Activated CD4-positive, alpha-beta T cell treated with anti-CD3 and anti-CD28 coated beads for 48 hours (primary cell): ENCODE measurements around the gene WDR17.
"Not testable (repeated sequence)": the region's sequence is repeated elsewhere in the genome, so short reads cannot be mapped to it uniquely, and the experiment has no call there.

ENCODE experiments used
- DNase-seq: peaks from one replicate; pipeline ENCODE4 v3.0.0-alpha.2; 2020

The WDR17 gene

DNA sequence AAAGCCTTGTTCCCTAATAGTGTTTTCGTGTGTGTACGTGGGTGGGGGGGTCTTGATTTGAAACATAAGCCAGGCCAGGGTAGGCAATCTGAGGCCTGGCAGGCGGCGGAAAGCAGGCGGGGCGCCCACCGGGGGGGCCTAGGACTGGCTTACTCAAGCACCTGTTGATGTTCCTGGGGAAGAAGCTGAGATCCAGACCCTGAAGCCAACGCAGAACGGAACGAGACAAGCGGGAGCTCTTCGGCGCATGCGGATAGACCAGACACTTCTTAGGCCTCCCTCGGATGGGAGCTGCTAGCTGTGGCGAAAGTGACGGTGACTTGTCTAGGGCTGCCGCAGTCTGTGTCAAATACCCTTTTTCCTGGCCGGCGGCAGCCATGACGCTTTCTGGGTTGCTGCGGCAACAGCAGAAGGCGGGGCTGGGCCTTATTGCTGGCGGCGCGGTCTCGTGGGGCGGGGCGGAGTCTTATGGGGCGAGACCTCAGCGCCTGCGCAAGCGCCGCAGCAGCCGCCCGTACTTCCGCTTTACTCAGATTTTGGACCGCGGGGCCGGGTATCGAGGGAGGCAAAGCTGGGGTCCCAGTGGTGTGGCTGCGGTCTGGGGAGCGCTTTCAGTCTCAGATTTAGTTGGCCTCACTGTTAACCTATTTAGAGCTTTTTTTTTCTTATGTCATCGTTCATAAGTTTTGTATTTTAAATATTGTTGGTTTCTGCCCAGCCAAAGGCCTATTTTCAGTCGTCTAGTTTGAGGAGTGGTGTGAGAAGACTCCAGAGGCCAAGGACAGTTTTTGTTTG is 129.7 kb downstream of the WDR17 start, which contains the start of gene SPATA4:
SPATA4 (minus strand) TSS at position 402 of the 795 bp plus-strand sequence; CDS start at position 379, 23 bp downstream.
- DNase-seq = peak; percentile 97

DNA sequence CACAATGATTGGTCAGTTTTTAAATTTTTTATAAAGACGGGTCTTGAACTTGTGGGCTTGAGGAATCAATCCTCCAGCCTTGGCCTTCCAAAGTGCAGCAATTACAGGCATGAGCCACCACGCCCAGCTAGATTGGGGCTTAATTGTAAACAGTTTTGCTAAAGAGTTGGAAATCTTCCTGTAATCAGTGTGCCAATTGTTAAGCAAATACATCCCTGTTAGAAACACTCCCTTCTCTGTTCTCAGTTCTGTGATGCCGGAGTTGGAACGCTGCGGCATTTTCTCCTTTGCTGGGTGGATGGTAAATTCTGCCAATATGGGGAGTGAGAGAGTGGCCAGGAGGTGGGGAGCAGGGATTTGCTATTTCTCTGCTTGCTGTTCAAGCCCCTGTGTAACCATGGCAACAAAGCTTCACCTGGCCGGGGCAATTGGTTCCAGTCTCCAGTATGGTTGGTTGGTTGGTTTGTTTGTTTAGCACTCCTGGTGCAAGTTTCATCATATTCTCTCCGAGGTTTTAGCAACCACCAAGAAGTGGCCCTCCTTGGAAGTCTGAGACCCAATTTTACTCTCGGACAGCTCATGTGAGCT is 132.8 kb downstream of the WDR17 start:
- DNase-seq = no peak

DNA sequence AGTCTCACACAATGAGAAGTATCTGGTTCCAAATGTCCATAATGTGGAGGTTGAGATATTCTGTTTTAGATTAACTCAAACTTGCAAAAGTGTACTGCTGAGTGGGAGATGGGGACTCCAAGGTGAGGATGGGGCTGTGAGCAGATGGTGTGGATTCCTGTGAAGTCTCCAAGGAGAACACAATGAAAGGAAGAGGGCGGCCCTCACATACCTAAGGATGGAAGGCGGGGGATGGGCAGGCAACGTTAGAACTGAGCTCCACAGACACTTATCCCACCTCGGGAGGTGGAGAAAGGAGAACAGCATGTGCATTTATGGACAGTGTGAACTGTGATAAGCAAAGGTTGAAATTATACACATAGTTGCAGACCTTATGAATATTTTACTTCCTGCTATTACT is 139.7 kb downstream of the WDR17 start:
- DNase-seq = no peak

DNA sequence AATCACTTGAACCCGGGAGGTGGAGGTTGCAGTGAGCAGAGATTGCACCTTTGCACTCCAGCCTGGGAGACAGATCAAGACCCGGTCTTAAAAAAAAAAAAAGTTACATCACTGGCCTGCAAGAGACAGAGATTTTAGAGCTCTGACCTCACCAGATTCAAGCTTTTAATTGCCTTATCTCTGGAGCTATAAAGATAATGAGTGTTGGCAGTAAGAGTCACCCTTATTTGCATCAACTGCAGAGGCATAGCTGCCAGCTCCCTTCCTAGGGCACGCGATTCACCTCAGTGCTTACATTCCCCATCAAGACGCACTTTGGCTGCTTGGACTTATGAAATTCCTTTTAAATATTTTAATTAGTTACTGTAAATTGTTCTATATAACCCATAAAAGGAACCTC is 142.2 kb downstream of the WDR17 start:
- no peak for DNase-seq

DNA sequence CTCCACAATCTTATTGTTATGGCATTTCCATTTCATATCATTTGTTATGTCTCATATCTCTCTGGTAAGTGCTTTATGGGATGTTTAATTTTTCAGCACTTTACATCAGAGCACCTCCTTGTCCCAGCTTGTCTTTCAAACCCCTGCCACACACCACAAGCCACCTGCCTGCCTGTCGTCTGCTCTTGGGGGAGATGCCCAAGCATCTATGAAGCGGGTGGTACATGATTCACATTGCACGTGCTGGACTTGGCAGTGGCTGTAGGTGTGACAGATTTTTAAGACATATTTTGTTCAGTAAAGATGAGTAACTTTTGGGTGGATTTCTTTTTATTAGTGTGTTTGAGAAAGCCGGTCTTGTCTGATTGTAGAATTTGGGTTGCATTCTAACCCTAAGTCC is 143.9 kb downstream of the WDR17 start:
- no peak for DNase-seq

DNA sequence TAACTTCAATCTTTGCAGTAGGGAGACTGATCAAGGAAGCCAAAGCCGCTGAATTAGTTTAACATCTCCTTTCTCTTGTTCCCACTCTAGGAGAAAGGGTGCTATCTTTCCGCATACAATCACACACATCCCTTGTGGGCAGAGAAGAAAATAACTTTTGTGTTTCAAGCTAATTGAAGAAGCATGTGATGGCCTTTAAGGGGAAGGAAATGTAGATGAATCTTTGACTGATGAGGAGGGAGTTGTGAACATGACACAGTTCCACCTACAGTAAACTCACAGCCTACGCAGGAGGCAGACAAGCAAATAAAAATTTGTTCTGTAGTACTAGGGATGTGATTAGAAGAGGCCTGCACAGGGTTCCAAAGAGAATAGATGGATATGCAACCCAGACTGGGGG is 144.5 kb downstream of the WDR17 start:
- DNase-seq = no peak

DNA sequence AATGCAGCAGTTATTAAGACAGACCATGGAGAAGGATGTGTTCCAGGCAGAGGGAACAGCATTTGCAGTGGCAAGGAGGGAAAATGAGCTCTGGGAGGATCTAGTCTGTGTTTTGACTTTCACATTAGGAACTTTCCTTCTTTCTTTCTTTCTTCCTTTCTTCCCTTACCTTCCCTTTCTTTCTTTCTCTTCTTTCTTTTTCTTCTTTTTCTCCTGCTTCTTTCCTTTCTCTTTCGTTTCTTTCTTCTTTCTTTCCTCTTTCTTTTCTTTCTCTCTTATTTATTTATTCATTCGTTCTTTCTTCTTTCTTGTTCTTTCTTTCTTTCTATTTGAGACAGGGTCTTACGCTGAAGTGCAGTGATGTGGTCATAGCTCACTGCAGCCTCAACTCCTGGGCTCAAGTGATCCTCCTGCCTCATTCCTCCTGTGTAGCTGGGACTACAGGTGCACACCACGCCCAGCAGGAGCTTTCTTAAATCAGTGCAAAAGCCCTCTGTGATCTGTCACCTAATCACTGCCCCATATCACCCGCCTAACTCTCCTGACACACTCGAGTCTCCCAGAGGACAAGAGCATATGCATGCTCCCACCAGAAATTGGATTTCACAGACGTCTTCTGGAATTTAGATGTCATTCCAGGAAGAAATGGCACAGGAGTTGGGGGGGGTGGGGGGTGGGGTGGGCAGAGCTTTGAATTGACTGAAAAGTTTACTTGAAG is 145.1 kb downstream of the WDR17 start:
- DNase-seq = no peak

DNA sequence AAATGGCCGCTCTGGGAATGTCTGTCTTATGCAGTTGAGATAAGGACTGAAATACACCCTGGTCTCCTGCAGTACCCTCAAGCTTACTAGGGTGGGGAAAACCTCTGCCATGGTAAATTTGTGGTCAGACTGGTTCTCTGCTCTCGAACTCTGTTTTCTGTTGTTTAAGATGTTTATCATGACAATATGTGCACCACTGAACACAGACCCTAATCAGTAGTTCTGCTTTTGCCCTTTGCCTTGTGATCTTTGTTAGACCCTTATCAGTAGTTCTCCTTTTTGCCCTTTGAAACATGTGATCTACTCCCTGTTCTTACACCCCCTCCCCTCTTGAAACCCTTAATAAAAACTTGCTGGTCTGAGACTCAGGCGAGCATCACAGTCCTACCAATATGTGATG is 146.7 kb downstream of the WDR17 start:
- not testable (repeated sequence) for DNase-seq

DNA sequence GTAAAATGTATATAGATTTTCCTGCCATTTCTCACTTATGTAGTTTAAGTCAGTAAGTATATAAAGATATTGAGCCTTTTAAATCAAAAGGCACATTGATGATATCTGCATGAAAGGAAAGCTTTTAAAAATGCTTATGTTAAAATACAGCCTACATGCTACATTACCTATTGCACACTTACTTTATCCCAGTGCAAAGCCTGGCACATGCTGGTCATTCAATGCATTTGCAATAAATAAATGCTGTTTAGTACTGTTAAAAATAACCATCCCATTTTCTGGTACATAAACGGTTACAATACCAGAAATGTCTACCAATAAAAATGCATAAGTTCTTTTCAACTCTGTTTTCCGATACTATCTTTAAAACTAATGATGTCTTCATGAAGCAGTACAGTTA is 151.9 kb downstream of the WDR17 start:
- no peak for DNase-seq

DNA sequence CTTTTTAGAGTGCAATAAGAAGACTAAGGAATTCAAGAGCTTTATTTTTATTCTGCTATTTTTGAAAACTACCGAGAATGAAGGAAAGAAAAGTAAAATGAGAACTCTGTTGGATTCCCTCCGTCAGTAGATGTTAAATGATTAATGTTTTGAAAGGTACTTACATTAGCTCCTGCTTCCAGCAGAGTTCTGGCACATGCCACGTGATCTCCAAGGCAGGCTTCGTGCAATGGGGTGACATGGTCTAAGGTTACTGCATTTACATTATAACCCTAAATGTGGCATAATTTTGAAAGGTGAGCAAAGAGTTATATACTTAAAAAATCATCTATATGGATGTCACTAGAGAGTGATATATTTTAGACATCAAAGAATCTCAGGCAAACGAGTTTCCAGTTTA is 156.5 kb downstream of the WDR17 start:
- no peak for DNase-seq

DNA sequence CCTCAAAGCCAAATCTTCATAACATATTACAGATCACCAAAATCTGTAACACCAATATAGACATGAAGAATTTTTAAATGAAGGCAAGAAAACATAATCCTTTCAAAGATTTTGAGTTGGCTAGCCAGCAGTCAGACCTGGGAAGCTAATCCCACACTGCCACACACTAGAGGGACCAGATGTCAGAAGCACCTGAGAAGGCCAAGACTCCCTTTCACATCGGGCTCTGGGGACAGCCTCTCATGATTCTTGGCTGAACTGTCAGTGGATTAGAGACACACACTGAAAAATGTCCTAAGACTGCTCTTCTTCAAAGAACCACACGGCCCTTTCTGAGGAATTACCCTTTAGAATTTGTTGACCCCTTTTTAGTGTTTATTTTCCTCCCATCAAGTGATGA is 157.9 kb downstream of the WDR17 start:
- no peak for DNase-seq

DNA sequence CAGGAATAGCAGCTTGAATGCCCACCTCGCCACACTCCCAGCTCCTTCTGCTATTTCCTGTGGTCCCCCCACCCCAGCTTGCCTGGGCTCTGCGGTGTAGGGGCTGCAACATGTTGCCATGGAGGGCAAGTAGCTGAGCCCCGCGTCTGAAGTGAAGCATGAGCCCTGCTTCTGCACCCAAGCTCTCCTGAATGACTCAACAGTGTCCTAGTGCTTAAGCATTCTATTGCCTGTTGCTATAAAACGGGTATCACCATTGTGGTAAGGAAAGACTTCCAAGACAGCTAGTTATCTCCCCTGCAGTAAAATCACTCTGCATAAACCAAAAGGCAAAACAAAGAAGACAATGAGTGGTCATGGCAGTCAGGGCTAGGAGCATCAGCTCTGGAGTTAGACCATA is 161.1 kb downstream of the WDR17 start:
- no peak for DNase-seq

DNA sequence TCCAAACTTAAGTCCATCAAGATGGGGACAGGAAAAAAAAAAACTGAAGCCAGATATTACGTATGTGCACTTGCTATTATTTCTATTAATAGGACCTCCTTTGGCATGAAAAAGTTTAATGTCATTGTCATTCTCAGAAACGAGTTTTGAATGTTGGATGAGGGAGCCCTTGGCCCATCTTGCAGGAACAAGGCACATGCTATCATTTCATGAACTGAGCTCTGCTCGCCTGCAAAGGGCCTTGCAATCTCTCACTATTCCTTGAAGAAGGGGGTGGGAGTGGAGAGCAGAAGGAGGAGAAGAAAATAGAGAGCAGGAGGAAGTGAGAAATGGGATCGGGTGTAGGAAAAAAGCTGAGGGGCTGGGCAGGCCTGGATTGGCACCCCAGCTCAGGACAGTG is 164.0 kb downstream of the WDR17 start:
- DNase-seq = no peak
